ENCODE measurements around the gene KIF3B. TPM values are rescaled to one million over a fixed set of nuclear protein-coding genes. Genes with fewer than 3 reads are reported as not detected.

The KIF3B gene
- total and polyA plus RNA-seq, 10 of the 15 experiments (the other 5 are each of a cell fraction or from before 2014, with no cell fraction given) = 7.4 to 37.3 (median 25.9) TPM

- no peak overlapping the region for H3K9ac ChIP-seq (ENCODE audit: control insufficient read depth, insufficient read depth, low read length)
- H3K9me3 ChIP-seq (replicated peaks; ENCODE audit: control insufficient read depth, insufficient read depth, low read length) = no peaks in the 10 kb centered on the region
- DNase-seq (ENCODE audit: low read depth, low spot score) (no peak), FAIRE-seq (no peak), ATAC-seq (no peak)
- H3K4me2 ChIP-seq (ENCODE audit: control insufficient read depth, insufficient read depth) = no peak overlapping the region
- BruUV-seq (replicated peaks) = no TSS peak
- H3K4me1 ChIP-seq (ENCODE audit: control insufficient read depth, insufficient read depth, low read length) = peaks cover 23% of the 10 kb centered on the region
- 95% methylated on average over 3 of the region's 3 CpGs for WGBS (ENCODE audit: insufficient coverage, insufficient replicate concordance, low lambda C conversion rate, missing lambda C conversion rate)
- no peaks in the 10 kb centered on the region for H3K79me2 ChIP-seq (ENCODE audit: control insufficient read depth, insufficient read depth, low read length)
- intact Hi-C loops (cut with micrococcal nuclease; ENCODE audit: unreplicated experiment) = no loop called here
- CTCF ChIA-PET = no interaction called here
- in situ Hi-C loops (cut with MboI) = no loop called here
- peaks cover 17 to 18% of the 10 kb centered on the region in 2 experiments; a peak in 3 of 4 replicates for H3K36me3 ChIP-seq (ENCODE audit: control insufficient read depth in 2 of 2, insufficient read depth in 2 of 2, low read length in 1 of 2)
- no peaks in the 10 kb centered on the region for H3K27me3 ChIP-seq (replicated peaks in 1 of 2; ENCODE audit: control insufficient read depth in 2 of 2, insufficient read depth in 2 of 2, low read length in 1 of 2)
- SMC1A ChIA-PET (ENCODE audit: uncharacterized antibody, unreplicated experiment) = no interaction called here
- H3K4me3 ChIP-seq = no peak overlapping the region
- H3K27ac ChIP-seq (ENCODE audit: control insufficient read depth, insufficient read depth) = no peak overlapping the region
- H4K20me1 ChIP-seq (ENCODE audit: control insufficient read depth, insufficient read depth) = no peaks in the 10 kb centered on the region
- RAD21 ChIA-PET (ENCODE audit: unreplicated experiment) = no interaction called here
- TF ChIP-seq ESRRA (IDR thresholded peaks at IDR 0.05; ENCODE audit: low read length) = no peak
- no peak overlapping the region for H2AFZ ChIP-seq (ENCODE audit: control insufficient read depth, low read depth, low read length)
- POLR2A ChIA-PET = no interaction called here
These were observed 41.4 kb upstream of the KIF3B start for GRCh38 chr20:32236048-32236533.

GRCh38 chr20:32236819-32237218 is 40.6 kb upstream of the KIF3B start:
- peaks cover 12 to 16% of the 10 kb centered on the region in 2 experiments; a peak in 2 of 4 replicates for H3K36me3 ChIP-seq (ENCODE audit: control insufficient read depth in 2 of 2, insufficient read depth in 2 of 2, low read length in 1 of 2)
- no peaks in the 10 kb centered on the region for H4K20me1 ChIP-seq (ENCODE audit: control insufficient read depth, insufficient read depth)
- ATAC-seq = no peak
- H3K9ac ChIP-seq (ENCODE audit: control insufficient read depth, insufficient read depth, low read length) = no peak overlapping the region
- H3K9me3 ChIP-seq (replicated peaks; ENCODE audit: control insufficient read depth, insufficient read depth, low read length) = no peaks in the 10 kb centered on the region
- intact Hi-C loops (cut with micrococcal nuclease; ENCODE audit: unreplicated experiment) (no loop called here), in situ Hi-C loops (cut with MboI) (no loop called here)
- SMC1A ChIA-PET (ENCODE audit: uncharacterized antibody, unreplicated experiment) = interaction anchor here (0.6 kb wide), 1 partner anchor 257 kb away, joined by 4 read pairs; no protein-coding TSS in a partner anchor
- RAD21 ChIA-PET (ENCODE audit: unreplicated experiment) = no interaction called here
- CTCF ChIA-PET = interaction anchor here (1.4 kb wide), 1 partner anchor 13 kb away, joined by 3 read pairs; no protein-coding TSS in a partner anchor
- H3K4me1 ChIP-seq (ENCODE audit: control insufficient read depth, insufficient read depth, low read length) = peaks cover 21% of the 10 kb centered on the region
- 100% methylated on average over 2 of the region's 2 CpGs for WGBS (ENCODE audit: insufficient coverage, insufficient replicate concordance, low lambda C conversion rate, missing lambda C conversion rate)
- H3K4me3 ChIP-seq = no peak overlapping the region
- FAIRE-seq = no peak
- H2AFZ ChIP-seq (ENCODE audit: control insufficient read depth, low read depth, low read length) = no peak overlapping the region
- no peak for DNase-seq (ENCODE audit: low read depth, low spot score)
- no peaks in the 10 kb centered on the region for H3K27me3 ChIP-seq (replicated peaks in 1 of 2; ENCODE audit: control insufficient read depth in 2 of 2, insufficient read depth in 2 of 2, low read length in 1 of 2)
- H3K79me2 ChIP-seq (ENCODE audit: control insufficient read depth, insufficient read depth, low read length) = no peaks in the 10 kb centered on the region
- POLR2A ChIA-PET = no interaction called here
- BruUV-seq (replicated peaks) = no TSS peak
- no peak overlapping the region for H3K4me2 ChIP-seq (ENCODE audit: control insufficient read depth, insufficient read depth)
- no peak overlapping the region for H3K27ac ChIP-seq (ENCODE audit: control insufficient read depth, insufficient read depth)
- TF ChIP-seq RELB (IDR thresholded peaks at IDR 0.05; ENCODE audit: low read depth) = no peak
- TF ChIP-seq STAT1 (conservative IDR thresholded peaks at IDR 0.05) = no peak
- no peak for TF ChIP-seq IRF3 (IDR thresholded peaks at IDR 0.05)
- no peak for TF ChIP-seq SMC3 (IDR thresholded peaks at IDR 0.05; ENCODE audit: borderline replicate concordance, low read length)
- TF ChIP-seq BCLAF1 (IDR thresholded peaks at IDR 0.05) = no peak
- no peak for TF ChIP-seq ASH2L (IDR thresholded peaks at IDR 0.05; ENCODE audit: borderline replicate concordance, low read depth)
- no peak for TF ChIP-seq NFYB (IDR thresholded peaks at IDR 0.05; ENCODE audit: insufficient read depth, low read depth, low read length)
- TF ChIP-seq ATF2 (IDR thresholded peaks at IDR 0.05; ENCODE audit: low read length) = no peak
